ENCODE results near the gene NMNAT2.
A peak's percentile ranks its signal among the peaks of the same experiment; 100 is the strongest.

The NMNAT2 gene

DNA sequence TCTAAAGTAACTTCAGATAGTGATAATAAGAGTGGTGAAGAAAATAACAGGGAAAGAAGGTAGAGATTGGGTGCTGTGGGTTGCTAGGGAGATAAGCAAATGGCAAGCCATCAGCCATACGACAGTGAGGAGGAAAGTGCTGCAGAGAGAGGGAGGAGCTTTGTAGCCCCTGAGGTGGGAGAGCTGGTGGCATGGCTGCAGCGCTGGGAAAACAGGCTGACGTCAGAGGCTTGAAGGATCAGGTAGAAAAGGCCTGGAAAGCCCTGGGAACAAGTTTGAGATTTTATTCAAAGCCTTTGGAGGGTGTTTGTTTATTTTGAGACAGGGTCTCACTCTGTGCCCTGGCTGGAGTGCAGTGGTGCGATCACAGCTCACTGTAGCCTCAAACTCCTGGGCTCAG lies 109.5 kb downstream of the NMNAT2 start:
- DNase-seq = no peak

DNA sequence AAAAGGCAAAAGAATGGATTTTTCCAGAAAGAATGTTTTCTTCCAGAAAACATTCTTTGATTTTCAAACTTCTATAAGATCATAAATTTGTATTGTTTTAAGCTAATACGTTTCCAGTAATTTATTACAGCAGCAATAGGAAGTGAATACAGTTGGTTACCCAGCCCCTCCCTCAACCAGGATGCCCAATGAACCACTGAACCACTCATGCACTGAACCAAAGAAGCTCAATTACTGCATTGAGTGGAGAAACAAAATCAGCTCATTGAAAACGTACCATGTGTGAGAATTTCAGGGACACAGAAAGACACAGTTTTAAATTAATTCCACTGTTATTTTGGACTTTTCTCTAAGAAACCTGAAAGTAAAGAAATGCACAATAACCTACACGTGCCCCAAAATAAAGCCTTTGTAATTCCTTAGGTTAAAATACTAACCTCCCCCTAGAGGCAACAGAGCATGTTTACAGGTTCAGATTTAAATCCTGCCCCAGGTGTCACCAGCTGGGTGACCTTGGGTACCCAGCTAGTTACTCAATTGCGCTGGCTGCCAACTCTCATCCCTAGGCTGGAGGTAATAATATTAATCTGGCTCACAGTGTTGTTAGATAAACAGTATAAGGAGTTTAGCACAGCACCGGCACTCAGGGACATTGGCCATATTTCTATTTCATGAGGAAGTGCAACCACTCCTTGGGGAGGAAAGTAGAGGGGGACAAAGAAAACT lies 111.7 kb downstream of the NMNAT2 start:
- DNase-seq = no peak

DNA sequence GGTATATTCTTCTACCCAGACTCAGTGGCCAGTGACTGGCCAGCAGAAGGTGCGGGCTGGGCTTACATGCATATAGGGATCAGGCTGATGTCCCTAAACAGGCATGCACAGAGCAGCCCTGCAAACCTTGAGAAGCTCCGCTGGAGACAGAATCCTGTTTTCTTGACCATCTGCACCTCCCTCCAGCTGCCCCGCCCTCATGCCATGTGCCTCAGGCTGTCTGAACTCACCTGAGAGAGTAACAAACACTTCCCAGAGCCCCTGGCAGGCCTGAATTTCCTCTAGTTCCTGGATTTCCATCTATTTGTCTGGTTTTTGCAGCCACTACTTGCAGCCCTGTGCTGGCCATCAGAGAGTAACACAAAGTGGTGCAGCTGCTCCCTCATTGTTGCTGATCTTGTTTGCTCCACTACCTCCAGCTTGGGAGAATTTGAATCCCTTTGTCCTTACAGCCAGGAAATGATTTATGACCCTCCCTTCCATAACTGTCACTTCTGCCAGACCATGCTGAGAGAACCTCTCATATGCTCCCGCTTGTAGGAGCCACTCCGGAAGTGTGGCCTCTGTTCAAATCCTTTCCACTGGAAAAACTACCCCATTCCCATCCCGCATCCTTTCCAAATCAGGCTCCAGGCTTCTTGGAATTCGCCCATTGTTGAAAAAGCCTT lies 113.6 kb downstream of the NMNAT2 start:
- no peak for DNase-seq

DNA sequence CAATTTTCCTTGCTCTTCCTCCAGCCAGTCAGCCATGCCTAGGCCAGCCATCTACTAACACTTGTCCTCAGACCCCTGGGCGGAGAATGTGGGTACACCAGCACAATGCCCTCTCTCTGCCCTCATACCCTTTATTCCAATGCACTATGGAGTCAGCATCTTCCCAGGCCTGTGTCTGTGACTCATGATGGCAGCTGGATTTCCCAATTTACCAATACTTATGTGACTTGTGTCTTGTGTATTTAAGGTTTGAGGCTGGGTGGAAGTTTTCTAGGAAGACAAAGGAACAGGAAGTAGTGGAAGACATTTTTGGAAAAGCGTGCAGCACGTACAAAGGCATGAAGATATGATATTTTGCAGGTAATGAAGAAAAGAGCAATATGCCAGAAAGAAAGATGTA lies 114.3 kb downstream of the NMNAT2 start:
- no peak for DNase-seq

DNA sequence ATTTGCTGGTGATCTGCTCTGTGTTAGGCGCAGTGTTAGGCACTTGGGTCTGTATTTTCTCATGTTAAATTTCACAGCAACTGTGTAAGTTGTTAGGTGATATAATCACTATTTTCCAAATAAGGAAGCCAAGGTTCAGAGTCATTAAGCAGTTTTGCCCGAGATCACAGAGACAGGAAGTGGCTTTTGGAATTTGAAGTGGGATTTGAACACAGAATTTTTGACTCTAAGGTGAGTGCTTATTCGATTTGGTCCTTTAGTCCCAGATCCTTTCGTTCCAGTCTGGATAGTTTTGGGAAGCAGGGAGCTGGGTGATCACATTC lies 114.9 kb downstream of the NMNAT2 start:
- DNase-seq = no peak

DNA sequence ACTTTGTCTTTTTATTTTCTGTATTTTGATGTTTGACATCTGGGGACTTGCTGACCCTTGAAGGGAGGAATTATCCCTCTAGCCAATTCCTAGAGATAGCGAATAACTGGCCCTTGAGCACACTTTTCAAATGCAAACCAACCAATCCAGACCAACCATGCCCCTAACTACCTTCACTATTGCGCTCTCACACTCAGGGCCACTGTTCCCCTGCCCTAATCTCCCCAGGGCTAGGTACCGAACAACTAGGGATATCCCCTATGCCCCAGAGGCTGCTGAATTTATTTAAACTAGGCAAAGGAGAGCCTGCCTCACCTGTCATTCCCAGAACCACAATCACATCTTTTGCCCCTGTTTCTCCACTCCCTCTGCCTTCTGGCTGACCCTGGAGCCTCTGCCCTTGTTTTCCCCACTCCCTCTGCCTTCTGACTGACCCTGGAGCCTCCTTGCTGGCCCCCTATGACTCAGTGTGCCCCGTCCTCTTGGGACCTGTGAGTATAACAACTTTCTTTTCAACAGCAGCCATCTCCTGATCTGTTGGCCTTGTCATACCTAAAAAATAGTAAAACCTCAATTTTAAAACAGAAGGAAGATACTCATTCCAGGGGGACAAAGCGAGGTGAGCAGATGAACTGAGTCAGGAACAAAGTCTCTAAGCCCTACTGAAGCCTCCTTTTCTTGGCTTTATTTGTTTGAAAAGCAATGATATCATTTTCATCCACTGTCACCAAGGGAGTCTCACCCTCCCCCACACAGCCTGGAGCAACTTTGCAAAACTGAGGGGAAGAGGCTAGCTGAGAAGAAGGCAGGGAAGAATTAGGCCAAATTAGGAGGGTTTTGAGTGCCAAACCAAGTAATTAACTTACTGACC lies 115.5 kb downstream of the NMNAT2 start:
- DNase-seq = no peak

DNA sequence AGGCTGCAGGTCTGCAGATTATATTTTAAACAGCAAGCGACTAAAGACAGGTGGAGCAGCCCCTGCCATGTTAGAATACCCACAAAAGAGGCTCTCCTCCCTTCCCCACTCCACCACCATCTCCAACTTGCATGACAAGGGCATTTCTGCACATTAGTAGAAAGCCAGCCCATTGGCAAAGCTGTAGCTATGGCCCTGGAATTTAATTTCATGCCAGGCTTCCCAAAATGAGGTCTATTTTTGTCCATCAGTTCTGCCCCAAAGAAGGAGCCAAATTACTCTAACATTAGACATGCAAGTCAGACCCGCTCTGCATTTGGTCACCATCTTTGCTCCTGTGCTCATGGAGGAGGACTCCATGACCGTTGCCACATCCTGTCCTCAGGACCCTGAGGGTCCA lies 116.9 kb downstream of the NMNAT2 start:
- DNase-seq = no peak

DNA sequence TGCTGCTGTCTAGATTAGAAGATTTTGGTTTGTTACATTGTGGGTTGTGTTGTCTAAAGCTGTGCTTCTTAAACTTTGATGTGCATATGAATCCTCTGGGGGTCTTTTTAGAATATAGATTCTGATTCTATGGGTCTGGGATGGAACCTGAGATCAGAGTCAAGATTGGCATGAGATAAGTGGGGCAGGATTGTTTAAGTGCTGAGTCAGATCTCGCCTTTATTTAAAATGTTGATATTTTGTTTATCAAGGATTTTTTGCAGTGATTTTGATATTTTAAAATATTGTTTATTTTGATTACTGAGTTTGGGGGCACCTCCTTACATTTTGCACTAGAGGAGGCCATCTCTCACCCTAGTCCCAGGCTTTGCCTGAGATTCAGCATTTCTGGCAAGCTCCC lies 117.4 kb downstream of the NMNAT2 start:
- no peak for DNase-seq

DNA sequence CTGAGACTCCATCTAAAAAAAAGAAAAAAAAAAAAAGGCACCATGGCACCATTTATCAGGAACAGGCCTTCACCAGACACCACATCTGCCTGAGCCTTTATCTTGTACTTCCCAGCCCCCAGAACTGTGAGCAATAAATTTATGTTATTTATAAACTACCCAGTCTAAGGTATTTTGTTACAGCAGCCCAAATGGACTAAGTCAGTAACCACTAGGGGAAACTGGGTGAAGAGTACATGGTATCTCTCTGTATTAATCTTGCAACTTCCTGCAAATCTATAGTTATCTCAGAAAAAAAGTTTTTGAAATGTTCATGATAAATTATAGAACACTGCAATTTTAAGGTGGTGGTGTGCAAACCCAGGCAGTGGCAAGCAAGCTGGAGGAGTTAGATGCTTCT lies 117.8 kb downstream of the NMNAT2 start:
- DNase-seq = no peak

DNA sequence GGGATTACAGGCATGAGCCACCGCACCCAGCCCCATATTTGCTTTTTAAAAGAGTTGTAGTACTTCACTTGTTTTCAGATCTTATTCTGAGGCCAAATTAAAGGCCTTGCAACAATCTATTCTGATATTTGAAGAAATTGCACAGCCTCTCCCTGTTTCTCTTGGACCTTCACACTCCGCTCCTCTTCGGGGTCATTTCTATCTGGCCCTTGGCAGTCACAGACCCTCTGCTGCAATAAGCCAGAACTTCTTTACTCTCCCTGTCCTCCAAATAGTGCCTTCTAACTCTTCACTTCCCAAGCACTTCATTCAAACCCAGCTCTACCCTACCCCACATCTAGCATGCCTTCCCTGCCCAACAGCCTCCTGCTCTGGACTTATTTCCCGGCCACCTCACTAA lies 121.4 kb downstream of the NMNAT2 start:
- DNase-seq = no peak

DNA sequence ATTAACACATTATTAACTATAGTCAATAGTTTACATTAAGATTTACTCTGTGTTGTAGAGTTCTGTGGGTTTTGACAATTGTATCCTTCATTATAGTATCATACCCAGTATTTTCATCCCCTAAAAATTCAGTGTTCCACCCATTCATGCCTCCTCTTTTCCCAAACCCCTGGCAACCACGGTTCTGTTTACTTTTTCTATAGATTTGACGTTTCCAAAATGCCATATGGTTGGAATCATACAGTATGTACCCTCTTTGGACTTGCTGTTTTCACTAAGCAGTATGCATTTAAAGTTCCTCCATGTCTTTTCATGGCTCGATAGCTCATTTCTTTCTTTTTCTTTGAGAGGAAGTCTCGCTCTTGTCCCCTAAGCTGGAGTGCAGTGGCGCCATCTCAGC lies 122.7 kb downstream of the NMNAT2 start:
- no peak for DNase-seq

DNA sequence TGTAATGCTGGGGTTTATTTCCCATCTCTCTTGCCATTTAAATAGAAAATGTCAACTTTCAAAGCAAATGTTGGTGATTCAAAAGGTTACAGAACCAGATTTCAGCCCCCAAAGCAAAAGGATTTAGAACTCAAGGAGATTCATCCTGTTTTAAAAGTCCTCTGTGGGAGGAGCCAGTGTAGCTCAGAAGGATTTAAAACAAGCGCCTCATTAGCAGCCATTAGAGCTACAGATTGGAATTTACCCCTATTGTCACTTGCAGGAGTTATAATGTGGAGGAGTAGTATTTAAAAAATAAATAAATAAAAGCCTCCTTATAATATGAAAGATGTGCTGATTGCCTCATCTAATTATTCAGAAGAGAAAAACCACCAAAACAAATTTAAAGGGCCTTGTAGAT lies 124.3 kb downstream of the NMNAT2 start:
- DNase-seq = no peak

DNA sequence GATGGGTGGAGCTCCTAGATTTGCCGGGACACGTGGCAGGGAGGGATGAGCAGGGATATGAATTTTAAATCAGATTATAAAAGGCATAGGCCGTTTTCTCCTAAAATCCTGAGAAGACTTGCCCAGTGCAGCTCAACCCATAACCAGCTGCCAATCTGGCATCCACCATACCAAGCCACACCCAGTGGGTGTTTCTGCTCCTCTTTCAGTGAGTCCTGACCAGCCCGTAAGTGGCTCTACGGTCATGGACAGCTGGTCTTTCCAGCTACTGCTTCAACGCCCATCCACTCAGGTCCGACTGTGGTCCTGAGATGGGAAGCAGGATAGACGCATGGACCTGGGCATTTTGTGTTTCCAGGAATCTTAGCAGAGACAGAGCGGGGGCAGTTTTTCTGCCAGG lies 124.9 kb downstream of the NMNAT2 start:
- no peak for DNase-seq

DNA sequence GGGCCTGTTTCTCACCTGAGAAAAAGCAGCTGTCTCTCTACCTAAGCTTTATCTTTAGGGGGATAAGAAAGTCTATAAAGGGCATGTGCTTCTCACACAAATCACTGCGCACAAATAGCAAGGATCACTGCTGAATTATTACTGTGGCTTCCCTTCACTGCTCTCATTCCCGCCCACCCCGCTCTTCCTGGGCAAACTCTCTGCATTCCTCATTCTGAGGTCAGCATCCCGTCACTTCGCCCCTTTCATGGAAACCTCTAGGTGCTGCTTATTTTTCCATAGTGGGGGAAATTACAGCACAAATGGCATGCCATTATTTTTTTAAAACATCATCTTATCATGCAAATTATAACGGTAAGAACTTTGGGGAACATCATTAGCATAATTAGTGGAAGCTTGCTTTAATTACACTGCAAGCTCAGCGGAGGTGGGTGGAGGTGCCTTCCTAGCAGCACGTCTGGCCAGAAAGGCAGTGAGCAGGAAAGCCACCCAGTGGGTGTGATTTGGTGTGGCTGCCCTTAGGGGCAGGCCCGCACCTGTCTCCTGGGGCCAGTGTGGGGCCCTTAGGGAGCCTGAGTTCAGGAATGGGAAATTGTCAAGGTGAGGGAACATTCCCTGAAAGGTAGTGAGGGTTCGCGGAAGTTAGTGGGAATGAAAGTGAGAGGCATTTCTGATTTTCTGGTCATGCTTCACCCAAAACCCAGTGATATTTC lies 126.2 kb downstream of the NMNAT2 start:
- DNase-seq = peak; percentile 80

DNA sequence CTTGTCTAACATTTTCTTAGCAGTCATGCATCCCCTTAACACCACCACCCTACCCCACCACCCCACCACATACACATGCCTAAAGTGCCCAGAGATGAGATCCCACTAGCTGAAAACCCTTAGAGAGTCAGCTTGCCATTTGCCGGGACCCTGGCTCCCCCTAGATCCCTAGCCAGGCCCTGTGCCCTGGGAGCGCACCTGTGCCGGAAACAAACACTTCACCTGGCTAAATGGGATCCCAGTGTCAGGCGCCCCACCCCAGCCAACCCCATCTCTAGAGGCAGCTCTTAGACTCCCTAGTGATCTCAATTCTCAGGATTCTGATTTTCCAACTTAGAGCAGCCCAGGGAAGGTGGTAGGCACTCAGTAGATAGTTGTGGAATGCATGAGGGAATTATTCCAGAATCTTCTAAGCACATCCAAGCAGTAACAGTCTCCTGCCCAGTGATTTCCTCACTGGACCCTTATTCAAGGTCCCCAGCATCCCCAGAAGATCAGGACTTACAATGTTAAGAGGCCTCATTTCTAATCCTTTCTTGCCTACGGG lies 126.9 kb downstream of the NMNAT2 start:
- DNase-seq = no peak

DNA sequence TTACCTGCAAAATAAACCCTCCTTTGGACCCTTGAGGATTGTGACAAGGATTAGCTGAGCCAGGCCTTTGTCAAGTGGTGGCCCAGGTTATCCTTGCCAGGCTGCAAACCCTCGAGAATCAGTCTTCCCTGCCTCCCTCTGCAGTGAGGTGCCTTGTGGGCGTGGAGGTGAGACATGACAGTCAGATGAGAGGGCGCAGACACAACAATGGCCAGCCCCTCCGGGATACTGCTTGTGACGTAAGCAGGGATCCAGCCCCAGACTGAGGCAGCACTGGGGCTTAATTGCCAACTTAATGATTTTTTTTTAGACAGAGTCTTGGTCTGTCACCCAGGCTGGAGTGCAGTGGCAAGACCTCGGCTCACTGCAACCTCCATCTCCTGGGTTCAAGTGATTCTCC lies 127.6 kb downstream of the NMNAT2 start:
- DNase-seq = no peak

DNA sequence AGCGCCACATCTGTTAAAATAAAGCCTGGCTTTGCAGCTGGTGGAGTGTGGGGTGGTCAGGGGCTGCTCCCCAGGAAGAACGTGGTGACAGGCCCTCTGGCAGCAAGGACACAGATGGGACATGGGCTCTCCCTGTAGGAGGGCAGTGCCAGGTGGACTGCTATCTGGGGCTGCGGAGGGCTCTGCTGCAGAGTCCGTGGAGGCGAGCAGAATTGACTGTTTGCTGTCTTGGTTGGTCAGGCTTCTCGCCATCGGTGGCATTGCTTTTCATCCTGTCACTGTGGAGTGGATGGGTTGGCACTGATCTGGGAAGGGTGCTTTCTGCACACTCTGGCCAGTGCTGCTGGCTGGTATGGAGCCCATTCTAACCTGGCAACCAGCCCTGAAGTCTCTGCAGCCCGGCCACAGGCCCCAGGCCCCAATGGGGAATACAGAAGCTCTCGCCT lies 129.1 kb downstream of the NMNAT2 start:
- DNase-seq = no peak

DNA sequence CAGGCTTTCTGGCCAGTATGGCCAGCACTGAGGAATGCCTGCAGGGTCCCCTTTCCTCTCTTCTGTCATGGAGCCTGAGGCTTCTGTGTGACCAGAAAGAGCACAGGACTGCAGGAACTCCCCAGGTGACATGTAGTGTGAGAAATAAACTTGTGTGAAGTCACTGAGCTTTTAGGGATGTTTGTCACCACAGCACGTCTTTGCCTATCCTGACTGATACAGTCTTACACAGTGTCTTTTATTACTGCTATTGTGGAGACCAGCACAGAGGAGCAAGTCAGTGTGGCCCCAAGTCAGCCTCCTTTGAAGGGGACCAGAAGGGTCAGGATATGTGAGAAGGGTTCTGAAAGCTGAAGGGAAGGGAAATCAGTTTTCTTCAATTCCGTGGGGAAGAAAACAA lies 129.6 kb downstream of the NMNAT2 start:
- DNase-seq = no peak

DNA sequence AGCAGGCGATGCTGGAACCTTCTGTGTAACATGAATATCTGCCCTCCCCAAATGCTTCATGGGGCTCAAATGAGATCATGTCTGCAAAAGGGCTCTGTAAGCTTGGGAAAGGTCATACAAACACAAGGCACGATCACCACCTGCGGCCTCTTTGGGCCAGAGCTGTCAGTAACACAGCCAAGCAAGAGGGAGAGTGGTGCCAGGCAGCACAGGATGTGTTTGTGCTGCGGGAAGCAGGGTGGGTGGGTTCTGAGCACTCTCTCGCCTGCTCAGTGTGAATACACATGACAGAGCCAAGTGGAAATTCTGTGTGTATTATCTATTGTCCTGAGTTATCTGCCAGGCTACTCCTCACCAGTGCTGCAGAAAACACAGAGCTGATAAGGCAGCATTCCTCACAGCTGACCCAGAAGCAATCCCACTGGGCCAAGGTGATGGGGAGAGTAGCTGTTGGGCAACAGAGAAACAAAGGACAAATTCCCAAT lies 130.9 kb downstream of the NMNAT2 start:
- DNase-seq = peak; percentile 98

DNA sequence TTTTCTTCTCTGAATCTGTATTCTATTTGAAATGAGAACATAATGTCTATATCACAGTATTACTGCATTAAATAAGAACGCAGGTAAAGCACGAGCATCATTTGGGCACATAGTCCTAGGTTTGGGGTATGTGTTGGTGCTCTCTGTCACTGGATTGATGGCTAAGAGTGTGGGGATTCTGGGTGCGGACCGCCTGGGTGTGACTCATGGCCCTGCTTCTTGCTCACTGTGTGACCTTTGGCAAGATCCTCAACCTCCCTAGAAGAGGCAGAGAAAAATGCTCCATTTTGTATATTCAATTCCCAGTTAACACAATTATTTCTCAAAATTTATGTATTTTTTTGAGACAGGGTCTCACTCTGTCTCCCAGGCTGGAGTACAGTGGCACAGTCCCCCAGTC lies 132.4 kb downstream of the NMNAT2 start:
- no peak for DNase-seq

DNA sequence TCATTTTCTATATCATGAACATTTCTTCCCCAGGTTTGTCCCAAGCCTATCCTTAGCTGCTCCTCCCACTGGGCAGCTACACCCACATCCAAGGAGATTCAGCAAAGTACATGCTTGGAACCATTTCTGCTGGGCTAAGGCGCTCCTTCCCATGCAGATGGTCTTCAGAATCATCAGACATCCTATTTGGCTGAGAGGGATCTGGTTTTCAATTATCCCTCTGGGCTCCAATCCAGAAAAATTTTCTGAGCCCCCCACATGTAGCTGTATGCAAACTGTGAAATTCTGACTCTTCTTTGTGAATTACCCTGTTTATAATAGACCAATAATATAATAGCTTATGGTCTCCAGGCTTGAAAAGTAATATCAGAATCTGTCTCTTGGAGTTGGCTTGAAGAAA lies 132.9 kb downstream of the NMNAT2 start:
- DNase-seq = no peak

DNA sequence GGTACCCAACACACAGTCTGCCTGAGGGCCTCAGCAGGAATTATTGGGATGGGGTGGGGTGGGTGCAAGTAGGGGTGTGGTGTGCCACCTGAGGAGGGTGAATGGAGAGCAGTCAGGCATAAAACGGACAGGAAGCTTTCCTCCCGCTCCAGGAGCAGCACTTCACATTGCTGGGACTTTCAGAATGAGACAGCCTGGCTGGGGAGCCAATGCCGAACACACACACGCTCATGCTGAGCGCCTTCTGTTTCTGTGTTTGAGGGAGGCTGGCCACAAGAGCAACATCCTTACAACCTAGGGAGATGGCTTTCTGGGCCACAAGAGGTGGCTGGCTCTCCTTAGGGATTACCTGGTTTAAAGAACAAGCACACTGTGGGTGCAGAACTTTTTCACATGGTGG lies 134.1 kb downstream of the NMNAT2 start:
- DNase-seq = no peak

DNA sequence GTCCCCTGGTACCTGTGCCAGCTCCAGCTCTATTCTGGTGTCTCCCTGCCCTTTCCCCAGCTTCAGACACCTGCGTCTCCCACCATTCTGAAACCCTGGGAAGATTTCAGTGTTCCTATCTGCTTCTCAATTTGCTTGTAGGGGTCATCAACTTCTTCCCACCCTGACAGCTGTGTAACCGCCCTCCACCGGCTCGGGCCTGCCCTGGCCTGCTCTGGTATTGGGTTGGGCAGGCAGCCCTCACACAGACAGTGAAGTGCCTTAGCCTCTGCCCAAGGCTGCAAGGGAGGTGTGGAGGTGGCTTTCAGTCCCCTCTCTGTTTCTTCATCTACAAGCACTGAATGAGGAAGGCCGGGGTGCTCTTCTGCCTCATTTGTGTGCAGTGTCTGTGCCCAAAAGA lies 134.9 kb downstream of the NMNAT2 start:
- DNase-seq = no peak

All from NCI-H226 (cell line).